GM10847 (cell line): Measurements from ENCODE around the gene H6PD.

Source experiments
- POLR2A ChIP-seq: IDR thresholded peaks from 2 replicates; pipeline ENCODE4 v1.6.1; 2011; ENCODE audit not compliant: insufficient read length; ENCODE audit errors: extremely low read depth

The H6PD gene

GRCh38 chr1:9201401-9202239, 33.0 kb upstream of the H6PD start:
- TF ChIP-seq POLR2A = no peak

DNA sequence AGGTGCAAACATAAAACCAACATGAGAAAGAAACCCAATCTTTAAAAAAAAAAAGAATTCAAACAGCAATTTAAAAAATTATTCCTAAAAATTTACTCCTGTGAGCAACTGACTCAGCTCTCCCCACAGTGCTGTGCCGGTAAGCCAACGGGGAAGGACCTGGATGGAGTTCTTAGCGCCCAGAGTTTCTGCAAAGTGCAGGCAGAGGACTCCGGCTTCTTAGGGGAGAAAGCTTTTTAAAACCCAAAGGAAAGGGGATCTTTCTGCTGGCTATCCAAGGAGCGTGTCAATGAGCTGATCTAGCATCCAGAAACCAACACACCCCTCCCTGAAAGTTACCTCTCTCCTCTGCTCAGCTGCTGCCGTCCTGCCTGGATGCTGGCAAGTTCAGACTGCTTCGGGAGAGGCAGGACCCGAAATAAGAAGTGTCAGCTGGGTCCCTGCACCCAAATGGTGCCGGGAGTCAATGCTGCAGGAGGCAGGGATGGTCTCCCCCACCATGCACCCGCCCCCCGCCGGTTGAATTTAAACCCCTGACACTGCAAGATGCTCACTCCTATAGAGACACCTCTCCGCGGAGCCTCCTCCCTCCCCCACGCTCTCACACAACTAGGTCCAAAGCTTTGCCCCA, 32.2 kb upstream of the H6PD start:
- no peak for TF ChIP-seq POLR2A

GRCh38 chr1:9203511-9203982, 31.0 kb upstream of the H6PD start:
- no peak for TF ChIP-seq POLR2A

DNA sequence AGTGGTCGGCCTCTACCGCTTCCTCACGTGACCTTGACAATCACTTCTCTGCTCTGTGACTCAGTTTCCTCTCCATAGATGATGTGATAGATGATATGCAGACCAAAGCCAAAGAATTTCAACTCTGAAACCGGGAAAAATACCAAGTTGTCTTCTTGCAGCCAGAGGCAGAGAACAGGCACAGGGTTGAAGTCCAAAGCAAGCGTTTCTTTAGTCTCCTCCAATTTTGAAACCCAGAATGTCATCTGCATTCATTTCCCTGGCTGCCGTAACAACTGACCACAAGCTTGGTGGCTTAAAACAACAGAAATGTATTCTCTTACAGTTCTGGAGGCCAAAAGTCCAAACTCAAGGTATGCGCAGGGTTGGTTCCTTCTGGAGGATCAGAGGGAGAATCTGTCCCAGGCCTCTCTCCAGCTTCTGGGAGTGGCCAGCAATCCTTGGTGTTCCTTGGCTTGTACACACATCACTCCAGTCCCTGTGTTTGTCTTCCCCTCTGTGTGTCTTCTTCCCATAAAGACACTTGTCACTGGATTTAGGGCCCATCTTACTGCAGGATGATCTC, 30.3 kb upstream of the H6PD start:
- no peak for TF ChIP-seq POLR2A

- TF ChIP-seq POLR2A = no peak
Measured at GRCh38 chr1:9207086-9207485, 27.5 kb upstream of the H6PD start.

DNA sequence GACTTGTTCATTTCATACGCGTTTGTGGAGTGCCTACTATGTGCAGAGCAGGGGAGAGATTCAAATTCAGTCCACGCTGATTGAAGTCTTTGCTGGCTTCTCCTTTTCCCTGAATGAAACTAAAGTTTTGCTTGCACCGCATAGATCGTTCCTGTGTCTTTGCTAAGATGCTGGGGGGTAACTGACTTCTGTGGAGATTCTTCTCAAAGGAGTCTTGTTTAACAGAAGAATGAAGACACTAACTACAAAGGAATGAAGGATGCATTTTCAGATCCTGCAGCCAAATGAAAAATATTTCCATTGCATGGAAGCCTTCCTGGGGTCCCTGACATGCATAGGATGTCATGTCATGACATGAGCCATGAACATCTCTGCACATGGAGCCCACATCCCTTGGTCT, 26.9 kb upstream of the H6PD start:
- TF ChIP-seq POLR2A = no peak

DNA sequence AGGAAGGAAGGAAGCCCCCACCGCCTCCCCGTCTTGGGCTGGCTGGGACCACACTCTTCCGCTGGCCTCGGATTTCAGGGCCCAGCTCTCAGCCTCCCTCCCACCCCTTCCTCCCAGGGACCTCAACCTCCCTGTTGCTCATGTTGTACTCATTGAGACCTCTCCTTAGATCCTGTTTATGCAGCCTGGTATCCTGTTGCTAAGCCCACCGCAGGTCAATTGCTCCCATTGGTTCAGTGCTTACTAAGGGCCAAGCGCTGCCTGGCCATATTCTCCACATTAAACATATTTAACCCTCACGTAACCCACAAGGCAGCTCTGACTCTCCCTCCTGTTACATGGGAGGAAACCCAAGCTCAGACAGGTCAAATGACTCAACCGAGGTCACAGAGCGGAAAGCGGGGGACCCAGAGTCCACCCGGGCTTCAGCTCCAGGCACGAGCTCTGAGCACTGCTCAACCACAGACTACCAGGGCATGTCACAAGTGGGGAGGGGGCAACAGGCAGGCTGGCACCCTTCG, 23.2 kb upstream of the H6PD start:
- TF ChIP-seq POLR2A = no peak

- no peak for TF ChIP-seq POLR2A
Measured at GRCh38 chr1:9212735-9213134, 21.8 kb upstream of the H6PD start.

- TF ChIP-seq POLR2A = no peak
Measured at GRCh38 chr1:9213956-9214355, 20.6 kb upstream of the H6PD start.

DNA sequence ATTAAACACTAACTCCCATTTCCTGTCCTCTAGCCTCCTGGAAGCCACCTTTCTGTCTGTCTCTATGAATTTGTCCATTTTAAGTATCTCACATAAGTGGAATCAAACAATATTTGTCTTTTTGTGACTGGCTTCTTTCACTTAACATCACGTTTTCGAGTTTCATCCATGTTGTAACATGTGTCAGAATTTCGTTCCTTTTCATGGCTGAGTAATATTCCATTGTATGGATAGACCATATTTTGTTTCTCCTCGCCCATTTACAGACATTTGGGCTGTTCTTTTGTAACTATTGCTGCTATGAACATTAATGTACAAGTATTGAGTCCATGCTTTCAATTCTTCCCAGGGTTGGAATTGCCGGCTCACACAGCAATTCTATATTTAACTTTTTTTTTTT, 15.7 kb upstream of the H6PD start:
- TF ChIP-seq POLR2A = no peak

DNA sequence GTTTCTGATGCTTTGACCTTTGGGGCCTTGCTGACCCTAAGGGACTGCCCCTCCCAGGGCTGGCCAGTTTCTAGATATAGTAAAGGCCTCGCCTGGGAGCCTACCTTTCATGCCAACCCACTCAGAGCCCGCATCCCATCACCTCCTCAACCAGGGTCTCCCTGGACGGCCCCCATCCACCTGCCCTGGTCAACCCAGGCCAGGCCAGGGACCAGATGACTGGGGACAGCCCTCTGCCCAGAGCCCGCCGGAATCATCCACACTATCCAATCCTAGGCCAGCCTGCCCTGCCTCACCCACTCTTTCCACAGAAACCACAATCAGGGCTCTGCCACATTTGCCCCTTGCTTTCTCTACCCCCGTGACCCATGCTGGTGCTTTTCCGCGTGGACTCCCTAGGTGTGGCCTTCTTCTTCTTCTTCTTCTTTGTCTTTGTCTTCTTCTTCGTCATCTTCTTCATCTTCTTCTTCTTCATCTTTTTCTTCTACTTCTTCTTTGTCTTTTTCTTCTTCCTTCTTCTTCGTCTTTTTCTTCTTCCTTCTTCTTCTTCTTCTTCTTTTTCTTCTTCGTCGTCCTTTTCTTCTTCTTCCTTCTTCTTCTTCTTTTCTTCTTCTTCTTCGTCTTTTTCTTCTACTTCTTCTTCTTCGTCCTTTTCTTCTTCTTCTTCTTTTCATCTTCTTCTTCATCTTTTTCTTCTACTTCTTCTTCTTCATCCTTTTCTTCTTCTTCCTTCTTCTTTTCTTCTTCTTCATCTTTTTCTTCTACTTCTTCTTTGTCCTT, 11.5 kb upstream of the H6PD start:
- TF ChIP-seq POLR2A = no peak

- TF ChIP-seq POLR2A = no peak
Measured at GRCh38 chr1:9224664-9225410, 9.7 kb upstream of the H6PD start.

DNA sequence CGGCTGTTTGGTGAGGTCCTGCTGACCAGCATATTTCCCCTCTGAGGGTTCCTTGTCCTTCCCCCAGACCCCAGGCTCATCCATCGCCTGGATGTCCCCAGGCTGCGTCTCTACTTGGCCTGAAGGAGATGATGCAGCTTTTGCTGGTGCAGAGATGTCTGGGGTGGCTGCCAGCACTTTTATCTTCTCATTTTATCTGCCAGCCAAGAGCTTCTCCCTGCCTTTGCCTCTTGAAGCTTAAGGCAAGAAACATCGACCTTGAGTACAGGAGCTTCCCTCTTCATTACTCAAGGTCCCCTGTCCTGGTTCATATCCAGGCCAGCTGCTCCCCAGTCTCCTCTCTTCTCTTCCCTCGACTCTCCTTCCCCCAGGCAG, 9.2 kb upstream of the H6PD start:
- TF ChIP-seq POLR2A = no peak

DNA sequence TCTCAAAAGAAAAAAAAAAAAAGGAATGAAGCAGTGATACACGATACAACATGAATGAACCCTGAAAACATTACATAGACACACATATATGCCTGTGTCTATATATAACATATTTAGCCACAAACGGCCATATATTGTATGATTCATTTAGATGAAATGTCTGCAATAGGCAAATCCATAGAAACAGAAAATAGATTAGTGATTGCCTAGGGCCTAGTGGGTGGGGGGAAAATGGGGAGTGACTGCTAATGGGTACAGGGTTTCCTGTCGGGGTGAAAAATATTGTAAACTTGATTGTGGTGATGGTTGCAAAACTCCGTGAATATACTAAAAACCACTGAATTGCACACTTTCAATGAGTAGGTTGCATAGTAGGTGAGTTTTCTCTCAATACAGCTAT, 6.0 kb upstream of the H6PD start:
- no peak for TF ChIP-seq POLR2A

GRCh38 chr1:9229549-9229948, 5.0 kb upstream of the H6PD start:
- TF ChIP-seq POLR2A = no peak

DNA sequence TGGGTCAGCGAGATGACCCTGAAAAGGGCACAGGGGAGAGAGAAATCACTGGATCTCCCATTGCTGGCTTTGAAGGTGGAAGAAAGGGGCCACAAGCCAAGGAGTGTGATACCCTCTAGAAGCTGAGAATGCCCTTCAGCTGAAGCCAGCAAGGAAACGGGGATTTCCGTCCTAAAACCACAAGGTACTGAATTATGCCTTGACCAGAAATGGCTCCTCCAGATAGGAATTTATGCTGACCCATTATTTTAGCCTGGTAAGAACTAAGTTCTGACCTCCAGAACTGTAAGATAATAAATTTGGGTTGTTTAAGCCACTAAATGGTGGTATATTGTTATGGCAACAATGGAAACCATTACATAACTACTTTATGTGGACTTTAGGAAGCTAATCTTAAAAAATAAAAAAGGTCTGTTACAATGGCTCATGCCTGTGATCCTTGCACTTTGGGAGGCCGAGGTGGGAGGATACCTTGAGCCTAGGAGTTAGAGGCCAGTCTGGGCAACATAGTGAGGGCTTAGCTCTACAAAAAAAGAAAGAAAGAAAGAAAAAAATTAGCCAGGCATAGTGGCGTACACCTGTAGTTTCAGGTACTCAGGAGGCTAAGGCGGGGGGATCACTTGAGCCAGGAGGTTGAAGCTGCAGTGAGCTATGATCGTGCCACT, 3.6 kb upstream of the H6PD start:
- no peak for TF ChIP-seq POLR2A
